ENCODE measurements around the gene NKTR.

DNA sequence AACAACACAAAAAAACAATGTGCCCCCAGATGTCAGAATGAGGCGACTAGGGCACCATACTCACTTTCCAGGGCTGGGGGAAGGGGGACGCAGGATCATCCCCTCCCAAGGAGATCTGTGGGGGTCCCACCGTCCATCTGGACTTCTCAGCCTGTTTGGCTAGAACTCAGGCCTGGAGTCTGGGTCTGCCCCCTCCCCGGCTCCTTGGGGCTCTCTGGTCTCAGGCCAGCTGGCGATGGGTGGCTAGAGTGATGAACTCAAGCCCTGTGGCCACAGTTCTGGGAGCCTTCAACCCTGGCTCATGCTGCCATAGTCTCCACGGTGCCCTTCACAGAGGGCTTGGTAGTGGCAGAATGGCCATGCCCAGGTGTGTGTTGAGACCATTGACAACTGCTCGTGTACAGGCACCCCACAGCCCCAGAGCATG lies 66.6 kb downstream of the NKTR start:
- no peak for TF ChIP-seq TAF1 (IDR thresholded peaks at IDR 0.05; ENCODE audit: borderline replicate concordance, low read depth, low read length)
- TF ChIP-seq, protein P1, sequence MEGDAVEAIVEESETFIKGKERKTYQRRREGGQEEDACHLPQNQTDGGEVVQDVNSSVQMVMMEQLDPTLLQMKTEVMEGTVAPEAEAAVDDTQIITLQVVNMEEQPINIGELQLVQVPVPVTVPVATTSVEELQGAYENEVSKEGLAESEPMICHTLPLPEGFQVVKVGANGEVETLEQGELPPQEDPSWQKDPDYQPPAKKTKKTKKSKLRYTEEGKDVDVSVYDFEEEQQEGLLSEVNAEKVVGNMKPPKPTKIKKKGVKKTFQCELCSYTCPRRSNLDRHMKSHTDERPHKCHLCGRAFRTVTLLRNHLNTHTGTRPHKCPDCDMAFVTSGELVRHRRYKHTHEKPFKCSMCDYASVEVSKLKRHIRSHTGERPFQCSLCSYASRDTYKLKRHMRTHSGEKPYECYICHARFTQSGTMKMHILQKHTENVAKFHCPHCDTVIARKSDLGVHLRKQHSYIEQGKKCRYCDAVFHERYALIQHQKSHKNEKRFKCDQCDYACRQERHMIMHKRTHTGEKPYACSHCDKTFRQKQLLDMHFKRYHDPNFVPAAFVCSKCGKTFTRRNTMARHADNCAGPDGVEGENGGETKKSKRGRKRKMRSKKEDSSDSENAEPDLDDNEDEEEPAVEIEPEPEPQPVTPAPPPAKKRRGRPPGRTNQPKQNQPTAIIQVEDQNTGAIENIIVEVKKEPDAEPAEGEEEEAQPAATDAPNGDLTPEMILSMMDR (IDR thresholded peaks at IDR 0.05), result no peak
- no peak for TF ChIP-seq EZH2phosphoT487 (IDR thresholded peaks at IDR 0.05; ENCODE audit: borderline replicate concordance, low read depth)
- TF ChIP-seq, protein P2, sequence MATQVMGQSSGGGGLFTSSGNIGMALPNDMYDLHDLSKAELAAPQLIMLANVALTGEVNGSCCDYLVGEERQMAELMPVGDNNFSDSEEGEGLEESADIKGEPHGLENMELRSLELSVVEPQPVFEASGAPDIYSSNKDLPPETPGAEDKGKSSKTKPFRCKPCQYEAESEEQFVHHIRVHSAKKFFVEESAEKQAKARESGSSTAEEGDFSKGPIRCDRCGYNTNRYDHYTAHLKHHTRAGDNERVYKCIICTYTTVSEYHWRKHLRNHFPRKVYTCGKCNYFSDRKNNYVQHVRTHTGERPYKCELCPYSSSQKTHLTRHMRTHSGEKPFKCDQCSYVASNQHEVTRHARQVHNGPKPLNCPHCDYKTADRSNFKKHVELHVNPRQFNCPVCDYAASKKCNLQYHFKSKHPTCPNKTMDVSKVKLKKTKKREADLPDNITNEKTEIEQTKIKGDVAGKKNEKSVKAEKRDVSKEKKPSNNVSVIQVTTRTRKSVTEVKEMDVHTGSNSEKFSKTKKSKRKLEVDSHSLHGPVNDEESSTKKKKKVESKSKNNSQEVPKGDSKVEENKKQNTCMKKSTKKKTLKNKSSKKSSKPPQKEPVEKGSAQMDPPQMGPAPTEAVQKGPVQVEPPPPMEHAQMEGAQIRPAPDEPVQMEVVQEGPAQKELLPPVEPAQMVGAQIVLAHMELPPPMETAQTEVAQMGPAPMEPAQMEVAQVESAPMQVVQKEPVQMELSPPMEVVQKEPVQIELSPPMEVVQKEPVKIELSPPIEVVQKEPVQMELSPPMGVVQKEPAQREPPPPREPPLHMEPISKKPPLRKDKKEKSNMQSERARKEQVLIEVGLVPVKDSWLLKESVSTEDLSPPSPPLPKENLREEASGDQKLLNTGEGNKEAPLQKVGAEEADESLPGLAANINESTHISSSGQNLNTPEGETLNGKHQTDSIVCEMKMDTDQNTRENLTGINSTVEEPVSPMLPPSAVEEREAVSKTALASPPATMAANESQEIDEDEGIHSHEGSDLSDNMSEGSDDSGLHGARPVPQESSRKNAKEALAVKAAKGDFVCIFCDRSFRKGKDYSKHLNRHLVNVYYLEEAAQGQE (IDR thresholded peaks at IDR 0.05; ENCODE audit: low read depth, low read length), result no peak
- no peak for TF ChIP-seq CHD2 (IDR thresholded peaks at IDR 0.05; ENCODE audit: low read length, partially characterized antibody)
